GM19043 (cell line): Measurements from ENCODE around the gene STK40.

Source experiments
- ATAC-seq: cut with Tn5 transposase; IDR thresholded peaks from one replicate; pipeline ENCODE4 v1.9.1; 2021; ENCODE audit warnings: low read depth; ENCODE audit not compliant: unreplicated experiment

The STK40 gene

DNA sequence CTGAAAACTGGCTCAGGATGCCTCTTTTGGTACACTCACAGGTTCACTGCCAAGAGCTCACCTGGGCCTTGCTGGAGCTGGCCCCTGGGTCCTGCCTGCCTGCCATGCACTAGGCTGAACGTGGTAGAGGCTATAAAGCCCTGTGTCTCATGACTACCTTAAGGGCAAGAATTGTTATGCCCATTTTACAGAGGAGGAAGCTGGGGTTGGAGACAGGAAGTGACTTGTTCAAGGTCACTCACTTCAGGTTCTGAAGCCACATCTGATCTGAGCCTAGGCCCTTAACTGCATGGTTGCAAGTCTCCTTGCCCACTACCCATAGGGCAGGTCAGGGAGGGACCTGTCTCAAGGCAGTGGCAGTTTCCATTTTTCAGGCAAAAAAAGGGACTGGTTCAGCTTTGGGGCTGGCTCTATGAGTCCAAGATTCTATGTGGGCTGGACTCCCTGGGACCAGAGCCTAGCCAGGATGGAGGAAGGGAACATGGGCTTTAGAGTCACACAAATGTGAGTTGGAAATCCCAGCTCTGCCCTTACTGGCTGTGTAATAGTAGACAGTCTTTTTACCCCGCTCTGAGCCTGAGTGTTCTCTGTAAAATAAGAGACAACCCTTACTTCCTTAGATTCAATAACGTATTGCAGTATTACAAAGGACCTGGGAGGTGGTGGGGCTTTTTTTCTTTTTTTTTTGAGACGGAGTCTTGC, 7.8 kb downstream of the STK40 start:
- no peak for ATAC-seq

DNA sequence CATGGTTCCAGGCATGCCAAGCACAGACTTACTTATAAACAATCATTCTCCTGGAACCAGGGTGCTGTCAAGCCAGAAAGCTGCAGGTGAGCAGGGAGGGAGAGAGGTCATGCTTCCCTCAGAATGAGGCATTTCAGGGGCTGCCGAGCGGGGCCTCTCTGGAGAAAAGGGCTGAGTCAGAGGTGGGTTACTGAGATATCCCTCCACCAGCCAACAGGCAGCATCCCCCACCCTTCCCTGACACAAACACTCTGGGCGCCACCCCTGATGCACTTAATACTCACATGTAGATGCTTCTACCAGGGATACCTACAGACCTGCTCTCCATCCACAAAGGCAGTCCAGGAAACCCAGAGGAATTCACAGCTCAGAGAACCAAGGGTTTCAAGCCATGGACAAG, 13.1 kb downstream of the STK40 start:
- no peak for ATAC-seq

DNA sequence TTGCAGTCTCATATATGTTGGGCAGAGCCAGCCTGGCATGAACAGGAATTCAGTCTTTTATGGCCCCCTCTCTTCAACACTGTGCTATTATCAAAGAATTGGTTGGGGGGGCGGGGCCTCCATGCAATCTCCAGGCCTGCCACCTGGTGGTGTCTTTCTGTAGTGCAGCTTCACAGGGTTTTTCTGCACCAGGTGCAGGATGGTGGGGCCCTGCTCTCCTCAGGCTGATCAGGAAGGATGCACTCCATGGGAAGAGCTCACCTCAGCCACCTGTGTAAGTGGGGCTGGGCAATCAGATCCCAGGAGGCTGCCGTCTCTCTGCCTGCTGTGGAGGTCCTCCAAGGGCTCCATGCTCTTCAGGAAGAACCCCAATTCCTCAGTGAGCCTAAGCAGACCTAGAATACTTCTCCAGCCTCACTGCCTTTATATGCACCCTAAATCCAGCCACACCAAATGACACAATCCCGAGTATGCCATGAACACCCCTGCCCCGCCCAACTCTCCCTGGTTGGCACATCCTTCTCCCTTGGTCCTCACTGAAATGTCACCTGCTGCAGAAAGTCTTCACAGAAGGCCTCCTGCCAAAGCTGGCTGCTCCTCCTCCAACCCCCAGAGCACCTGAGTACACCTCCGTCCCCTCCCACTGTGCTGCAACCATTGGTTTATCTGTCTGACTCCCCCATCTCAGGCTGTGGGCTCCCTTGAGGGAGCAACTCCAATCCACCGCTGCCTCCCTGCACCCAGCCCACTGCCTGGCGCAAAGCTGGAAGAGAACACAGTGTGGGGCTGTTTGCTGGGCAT, 16.5 kb downstream of the STK40 start:
- no peak for ATAC-seq

DNA sequence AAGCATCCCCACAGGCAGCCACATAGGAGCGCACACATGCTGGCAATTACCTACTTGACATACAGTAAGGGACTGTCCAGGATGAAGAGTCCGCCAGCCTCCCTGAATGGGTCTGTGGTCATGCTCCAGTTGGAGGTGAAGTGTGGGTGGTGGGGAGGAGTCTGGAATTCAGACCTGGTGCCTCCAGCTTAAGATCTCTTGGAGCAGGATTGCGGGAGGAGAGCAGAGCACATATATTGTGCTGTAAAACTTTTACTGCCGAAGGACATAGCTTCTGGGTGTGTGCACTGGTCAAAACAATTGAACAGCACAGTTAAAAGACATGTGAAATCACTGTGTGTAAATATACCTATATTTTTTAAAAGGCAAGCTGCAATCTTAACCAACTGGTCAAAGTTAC, 17.9 kb downstream of the STK40 start:
- ATAC-seq: no peak

DNA sequence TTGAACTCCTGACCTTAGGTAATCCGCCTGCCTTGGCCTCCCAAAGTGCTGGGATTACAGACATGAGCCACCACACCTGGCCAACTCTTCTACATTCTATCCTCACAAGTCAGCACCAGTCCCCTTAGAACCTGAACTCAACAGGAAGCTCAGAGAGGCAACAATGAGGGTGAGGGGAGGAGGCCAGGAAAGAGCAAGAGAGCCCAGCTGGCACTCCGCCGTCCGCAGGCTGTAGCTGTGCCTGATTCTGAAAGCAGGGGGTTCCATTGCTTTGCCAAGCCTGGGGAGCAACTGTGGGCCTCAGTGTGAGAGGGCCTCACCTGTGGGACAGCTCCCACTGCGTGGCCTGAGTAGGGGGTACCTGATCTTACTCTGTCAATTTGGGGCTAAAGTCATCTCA, 18.7 kb downstream of the STK40 start:
- ATAC-seq: no peak

DNA sequence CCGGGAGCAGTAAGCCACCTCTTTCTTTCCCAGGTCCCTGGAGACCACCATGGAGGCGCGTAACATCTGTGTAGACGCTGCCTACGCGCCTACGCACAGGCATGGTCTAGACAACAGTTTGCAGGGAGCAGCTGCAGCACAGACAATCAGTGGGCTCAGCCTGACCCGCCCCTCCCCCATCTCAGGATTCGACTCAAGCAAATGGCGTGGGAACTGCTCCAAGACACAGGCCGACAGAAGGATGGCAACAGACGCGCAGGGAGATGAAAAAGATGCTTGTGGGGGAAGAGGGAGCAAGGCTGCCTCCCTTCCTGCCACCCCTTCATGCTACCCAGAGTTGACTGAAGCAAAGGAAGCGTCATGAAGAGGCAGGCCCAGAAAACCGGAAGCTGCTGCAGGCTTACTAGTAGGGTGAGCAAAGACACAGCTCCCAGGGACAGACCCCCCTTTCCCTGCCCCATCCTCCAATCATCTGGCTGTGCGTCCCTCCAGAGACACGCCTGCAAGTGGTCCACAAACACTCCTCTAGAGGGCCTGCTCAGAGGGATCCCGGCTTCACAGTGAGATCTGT, 19.5 kb downstream of the STK40 start:
- ATAC-seq: no peak

DNA sequence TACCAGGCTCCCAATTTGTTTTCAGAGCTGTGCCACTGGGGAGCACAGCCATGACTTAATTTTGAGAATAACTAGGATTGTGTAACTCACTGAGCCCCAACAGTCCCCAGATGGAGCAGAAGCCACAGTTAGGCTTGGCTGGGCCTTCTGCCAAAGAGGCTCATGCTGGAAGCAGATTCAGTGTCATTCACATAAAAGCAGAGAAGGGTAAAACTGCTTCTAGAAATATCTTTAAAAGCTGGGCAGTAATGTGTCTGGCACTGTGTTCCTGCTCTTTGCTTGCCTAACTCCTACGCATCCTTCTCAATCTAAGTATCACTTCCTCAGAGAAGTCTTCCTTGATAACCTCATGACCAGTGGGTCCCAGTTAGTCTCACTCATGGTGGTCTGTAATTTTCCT, 20.3 kb downstream of the STK40 start:
- ATAC-seq: no peak

DNA sequence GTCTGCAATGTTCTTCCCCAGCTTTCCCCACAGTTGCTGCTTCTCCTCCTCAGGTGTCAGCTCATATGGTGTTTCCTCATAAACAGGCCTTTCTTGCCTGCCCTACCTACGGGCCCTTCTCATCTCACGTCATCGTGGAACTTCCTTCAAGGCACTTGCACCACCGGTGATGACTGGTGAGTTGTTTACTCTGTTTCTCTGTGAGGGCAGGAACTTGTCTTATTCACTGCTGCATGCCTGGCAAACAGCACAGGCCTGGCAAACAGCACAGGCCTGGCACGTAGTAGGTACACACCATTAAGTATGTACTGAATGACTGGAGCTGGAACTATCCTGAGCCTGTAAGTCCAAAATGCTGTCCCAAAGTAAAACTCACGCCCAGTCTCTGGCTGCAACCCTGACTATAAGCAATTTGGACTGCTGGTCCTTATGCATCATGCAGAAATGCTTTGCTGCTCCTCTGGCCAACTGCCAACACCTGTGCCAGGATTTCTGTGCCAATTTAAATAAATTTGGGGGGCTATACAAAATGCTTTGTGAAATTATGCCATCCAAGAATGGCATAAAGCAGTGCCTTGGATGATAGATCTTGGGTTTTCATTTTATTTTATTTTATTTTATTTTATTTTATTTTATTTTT, 25.7 kb downstream of the STK40 start:
- ATAC-seq: no peak

DNA sequence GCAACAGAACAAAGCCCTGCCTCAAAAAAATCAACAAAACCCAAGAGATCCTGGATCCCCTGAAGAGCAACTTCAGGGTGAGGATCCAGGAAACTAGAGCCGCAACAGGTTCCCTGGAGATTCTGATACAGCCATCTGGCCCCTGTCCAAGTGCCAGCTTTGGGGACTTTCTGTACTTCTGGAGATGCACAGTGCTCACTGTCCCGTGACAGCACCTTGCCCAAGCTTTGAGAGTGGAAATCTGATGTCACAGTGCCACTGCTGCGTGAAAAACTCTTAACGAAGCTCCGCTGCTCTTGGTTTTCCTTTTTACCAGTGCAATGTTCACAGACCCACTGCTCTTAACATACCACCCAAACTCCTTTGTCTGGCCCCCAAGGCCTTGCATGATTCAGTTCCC, 26.3 kb downstream of the STK40 start:
- ATAC-seq: no peak

DNA sequence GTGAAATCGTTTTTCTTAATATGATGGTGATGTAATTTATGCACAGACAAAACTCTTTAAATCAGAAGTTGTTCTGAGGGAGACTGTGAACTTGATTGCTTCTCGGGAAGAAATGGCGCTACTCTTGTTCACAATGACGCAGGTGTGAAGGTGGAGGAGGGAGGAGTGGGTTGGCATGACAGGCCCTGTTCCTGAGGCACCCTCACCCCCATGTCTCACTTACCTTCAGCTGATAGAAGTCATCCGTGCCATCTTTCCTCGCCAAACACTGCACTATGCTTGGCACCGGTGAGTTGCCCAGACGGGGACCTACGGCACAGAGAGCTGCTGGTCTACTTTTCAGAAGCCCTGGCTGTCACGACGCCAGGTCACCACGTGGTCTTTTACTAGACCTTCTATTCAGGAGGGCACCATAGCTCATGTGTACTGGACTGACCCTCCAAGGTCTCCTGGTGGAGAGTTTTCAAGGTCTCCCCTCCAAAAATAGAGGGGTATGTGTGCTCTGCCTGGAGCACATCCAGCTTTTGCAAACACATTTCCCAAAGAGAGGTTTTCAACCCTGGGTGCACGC, 27.1 kb downstream of the STK40 start:
- ATAC-seq: no peak

DNA sequence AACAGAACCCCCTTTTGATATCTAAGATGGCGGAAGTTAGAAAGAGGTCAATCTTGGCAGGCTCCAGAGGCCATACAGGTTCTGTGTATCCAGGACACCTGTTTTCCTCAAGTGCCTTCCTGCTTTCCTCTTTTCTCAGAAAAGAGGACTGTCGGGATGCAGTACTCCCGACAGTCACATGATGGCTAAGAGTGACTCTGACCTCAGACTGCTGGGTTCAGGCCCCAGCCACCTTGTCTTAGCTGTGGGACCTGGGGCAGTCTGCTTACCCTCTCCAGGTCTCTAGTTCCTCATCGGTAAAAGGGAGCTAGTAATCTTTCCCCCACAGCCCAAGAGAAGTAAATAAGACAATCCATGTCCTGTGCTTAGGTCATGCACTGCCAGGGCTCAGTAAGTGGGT, 29.9 kb downstream of the STK40 start:
- no peak for ATAC-seq

DNA sequence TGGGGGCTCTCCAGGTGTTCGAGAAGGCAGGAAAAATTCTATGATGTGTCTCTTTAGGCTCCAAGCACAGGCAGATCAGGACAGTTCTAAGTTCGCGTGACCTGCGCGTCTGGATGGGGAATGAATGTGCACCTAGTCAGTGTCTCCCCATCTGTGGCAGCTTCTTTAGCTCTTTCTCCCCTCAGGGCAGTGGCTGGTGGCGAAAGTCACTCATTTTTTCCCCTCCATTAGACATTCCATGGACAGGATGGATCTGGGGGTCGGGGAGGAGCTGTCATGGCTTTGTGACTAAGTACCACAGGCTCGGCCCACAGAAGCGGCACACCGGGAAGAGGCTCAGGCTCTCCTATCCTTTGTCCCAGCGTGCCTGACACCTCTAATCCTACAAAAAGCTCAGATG, 31.2 kb downstream of the STK40 start:
- no peak for ATAC-seq

DNA sequence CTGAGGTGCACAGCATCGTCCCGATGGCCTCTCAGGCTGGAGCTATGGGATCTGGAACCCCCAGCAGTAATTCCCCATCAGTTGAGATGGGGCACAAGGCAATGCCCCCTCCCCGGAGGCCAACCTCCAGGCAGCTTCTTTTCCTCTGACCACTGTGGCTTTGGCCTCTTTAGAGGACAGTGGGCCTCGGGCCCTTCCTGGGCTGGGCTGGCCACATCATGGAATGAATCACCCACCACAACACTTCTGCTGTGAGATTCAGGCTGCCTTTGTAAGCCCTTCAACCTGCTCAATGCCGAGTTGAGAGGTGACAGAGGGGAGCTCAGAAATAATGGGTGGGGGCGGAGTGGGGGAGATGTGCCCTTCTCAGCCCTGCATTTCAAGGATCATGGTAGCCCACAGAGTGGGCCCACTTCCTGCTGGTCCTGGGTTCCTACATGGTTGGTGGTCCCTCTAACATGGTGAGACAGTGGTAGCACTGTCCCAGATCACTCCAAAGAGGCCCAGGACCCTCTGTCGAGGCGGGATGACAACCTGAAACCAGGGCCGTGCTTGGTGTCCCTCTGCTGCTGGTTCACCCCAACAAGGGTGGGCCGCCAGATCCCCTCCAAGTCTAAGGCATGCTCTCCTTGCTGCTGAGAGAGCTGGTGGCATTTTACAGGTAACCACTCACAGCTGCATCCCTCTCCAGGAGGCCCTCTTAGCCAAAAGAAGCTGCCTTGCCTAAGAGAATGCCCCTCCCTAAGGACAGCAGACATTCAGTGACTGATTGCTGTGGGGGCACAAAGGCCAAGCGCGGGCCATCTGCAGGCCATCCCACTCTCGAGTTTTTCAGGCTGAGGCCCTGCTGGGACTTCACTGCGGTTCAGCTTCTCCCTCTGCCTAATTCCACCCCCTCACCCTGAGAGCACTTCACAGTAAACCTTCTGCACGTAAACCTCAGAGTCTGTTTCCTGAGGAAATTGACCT, 32.5 kb downstream of the STK40 start:
- no peak for ATAC-seq

DNA sequence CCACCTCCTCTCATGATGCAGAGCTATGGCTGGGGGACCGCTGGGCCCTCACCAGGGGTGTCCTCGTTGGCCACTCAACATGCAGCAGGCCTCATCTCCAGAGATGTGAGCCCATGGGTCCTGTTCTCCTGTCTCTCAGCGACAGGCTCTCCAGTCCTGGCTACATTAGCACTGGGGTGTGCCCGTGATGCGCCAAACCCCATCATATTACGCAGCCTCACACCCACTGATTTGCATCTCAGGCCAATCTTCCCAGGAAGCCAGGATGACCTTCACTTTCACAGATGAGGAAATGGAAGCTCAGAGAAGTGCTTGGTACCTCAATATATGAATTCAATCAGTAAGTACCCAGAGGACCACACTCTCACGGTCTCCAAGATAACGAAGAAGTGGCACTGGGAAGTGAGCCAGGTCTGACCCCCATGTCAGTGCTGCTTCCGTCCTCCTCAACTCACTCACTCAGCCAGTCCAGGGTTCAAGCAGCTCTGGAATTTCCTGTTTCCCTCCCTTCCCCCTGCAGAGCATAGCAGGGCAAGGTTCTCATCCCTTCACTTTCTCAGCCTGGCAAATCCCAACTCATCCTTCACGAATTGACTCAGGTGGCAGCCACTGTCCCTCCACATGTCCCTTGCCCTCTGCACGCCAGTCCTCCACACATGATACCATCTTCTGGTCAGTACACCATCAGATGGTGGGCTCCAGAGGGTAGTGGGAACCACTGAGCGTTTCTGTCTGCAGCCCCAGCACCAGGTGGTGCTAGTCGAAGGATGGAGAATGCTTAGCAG, 33.4 kb downstream of the STK40 start:
- ATAC-seq: no peak

DNA sequence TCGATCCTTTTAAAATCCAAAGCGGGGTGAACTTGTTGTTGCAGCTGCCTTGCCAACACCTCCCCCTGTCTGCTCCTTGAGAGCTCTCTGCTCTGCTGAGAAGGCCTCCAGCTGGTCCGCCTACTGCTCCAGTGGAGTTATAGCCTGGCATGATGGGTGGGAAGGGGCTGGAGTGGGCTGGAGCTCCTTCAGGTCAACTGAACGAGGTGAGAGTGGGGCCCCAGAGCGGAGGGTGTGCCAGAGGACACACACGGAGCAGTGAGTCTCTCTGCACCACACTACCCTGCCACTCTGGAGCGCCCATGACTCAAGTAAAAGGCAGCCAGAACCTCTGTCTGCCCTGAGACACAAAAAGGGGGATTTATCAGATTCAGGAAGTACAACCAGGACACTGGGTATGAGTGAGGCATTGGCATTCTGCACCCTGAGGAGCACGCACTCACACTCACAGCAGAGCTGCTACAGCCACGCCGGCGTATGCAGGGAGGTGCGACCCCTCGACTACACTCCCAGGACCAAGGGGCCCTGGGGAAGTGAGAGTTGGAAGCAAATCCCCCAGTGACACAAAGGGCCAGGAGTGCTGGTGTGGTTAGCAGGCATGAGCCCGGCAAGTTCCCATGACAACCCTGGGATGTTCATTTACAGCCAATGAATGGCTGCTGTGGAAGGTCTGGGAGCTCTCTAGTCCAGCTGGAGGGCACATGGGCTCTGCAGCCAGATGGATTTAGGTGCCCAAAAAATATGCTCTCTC, 34.3 kb downstream of the STK40 start:
- ATAC-seq: no peak

DNA sequence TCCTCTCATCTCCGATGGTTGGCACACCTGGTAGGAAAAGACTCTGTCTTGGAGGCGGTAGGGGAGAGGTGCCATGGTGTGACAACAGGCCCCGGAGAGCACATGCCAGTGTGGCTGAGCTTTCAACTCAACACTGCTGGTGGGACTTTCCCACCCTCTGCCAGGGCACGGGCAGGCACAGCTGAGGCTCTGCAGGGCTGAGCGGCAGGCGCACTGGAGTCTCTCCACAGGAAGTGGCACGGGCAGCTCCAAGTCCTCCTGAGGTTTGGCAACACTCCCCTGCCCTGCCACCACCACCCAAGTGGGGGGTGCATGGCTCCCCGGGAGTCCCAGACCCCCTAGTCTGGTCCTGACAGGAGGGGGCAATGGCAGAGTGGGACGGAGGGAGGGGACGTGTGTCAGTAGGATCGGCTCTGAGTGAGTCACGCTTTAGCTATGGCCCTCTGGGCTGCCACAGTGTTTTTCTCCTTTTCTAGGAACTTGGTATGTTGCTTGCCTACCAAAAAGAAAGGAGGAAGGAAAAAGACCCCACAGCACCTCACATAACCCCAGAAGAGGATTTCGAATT, 35.0 kb downstream of the STK40 start:
- ATAC-seq: no peak

DNA sequence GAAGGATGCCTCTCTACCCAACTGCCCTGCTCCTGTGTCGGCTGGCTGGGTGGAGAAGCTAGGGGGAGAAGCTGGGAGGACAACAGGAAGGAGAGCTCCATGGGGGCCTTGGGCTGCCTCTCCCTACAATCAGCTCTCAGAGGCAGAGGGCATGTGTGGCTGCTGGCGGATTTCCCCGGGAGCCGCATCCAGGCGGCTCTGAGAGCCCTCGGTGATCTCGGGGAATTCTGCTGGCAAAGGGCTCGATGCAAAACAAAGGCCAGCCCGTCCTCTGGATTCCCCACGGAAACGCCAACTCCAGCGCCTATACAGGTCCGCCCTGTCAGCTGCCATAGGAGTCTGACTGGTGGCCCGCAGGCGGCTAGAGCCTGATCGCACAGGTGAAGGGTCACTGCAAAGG, 35.9 kb downstream of the STK40 start:
- ATAC-seq: no peak

DNA sequence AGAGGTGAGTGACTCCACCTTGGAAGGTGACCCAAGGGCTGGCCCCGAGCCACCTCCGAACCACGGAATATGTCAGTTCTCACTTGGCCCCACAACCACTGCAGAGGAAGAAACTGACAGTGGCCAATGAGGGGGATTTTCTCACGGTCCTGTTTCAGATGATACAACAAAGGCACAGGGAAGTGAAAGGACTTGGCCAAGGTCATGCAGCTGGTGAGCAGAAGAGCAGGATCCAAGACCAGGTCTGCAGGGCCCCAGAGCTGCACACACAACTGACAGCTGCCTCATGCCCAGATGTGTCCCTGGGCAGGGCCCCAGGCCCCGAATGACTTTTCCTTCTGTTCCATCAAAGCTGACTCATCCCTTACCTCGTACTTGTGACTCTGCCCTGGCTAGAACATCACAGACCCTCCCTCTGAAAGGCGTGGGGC, 36.5 kb downstream of the STK40 start:
- peak; percentile 94 for ATAC-seq
